ENCODE results near the gene PTPRT.

GRCh38 chr20:42492290-42492689 is 697.4 kb downstream of the PTPRT start:
- TF ChIP-seq CTCF (conservative IDR thresholded peaks at IDR 0.05; ENCODE audit: low read depth in 2 of 2) = no peak
- TF ChIP-seq POLR2AphosphoS5 (IDR thresholded peaks at IDR 0.05; ENCODE audit: low read depth) = no peak
